HL-60 (cell line): Measurements from ENCODE around the gene RUNDC3A.

Experiments used
- DNase-seq, 2 experiments: peaks; one replicate each; pipeline ENCODE4 v3.0.0-alpha.2; 2010 to 2020; ENCODE audit warnings: low read depth in 1 of 2, low spot score in 1 of 2
- H3K27ac ChIP-seq: fragments of 250-450 bp; sonication (Bioruptor Pico); replicated peaks from 2 replicates; pipeline ENCODE4 v1.5.1; 2020; ENCODE audit warnings: mild to moderate bottlenecking, moderate library complexity
- H3K27me3 ChIP-seq: fragments of 250-450 bp; sonication (Bioruptor Pico); 2 replicates; pipeline ENCODE4 v1.5.1; 2021; ENCODE audit warnings: mild to moderate bottlenecking, moderate library complexity; ENCODE audit not compliant: insufficient read depth, poor library complexity, severe bottlenecking
- H3K4me3 ChIP-seq: replicated peaks from 2 replicates; pipeline ENCODE4 v1.5.1; 2011; ENCODE audit warnings: mild to moderate bottlenecking, control low read depth, low read length; ENCODE audit not compliant: insufficient read depth
- GABPA ChIP-seq: IDR thresholded peaks from 2 replicates; pipeline ENCODE4 v1.6.1; 2012; ENCODE audit warnings: low read depth
- POLR2AphosphoS5 ChIP-seq: IDR thresholded peaks from 2 replicates; pipeline ENCODE4 v1.6.1; 2012; ENCODE audit warnings: low read depth
- SPI1 ChIP-seq: IDR thresholded peaks from 2 replicates; pipeline ENCODE4 v1.6.1; 2012; ENCODE audit warnings: low read depth, mild to moderate bottlenecking, borderline replicate concordance
- long read RNA-seq: library from polyadenylated mRNA; unstranded; transcript quantifications from one replicate; pipeline ENCODE4 v2.0.0, GENCODE V29; 2020
- TF ChIP-seq, protein P1 (sequence below): IDR thresholded peaks from 2 replicates; pipeline ENCODE4 v1.6.1; 2012; ENCODE audit warnings: low read depth; ENCODE audit not compliant: insufficient replicate concordance
- TF ChIP-seq, protein P2 (sequence below): IDR thresholded peaks from one replicate; pipeline ENCODE4 v1.5.1; 2011; ENCODE audit warnings: low read length, control low read depth, inconsistent platforms; ENCODE audit not compliant: insufficient read depth

The RUNDC3A gene
- long read RNA-seq = 0 reads

DNA sequence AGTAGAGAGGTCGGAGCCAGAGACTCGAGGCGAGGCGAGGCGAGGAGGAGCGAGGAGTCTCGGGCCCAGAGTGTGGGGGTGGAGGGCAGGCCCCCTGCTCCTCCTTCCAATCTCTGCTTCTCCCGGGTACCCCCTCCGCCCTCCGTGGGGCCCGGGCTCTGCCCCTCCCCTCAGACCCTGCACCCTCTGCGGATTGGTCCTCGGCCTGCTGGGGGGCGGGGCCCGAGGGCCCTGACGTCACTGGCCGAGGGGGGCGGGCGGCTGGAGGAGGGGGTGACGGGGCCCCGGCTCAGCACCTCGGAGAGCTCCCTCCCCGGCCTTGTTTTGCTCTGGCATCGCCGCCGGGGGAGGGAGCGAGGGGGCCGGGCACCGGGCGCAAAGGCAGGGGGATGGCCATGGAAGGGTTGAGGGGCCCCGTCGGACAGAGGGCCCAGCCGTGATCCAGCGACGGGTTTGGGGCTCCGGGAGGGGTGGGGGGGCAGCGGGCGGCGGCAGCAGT lies at the start of gene RUNDC3A:
Gene RUNDC3A (plus strand): TSS at position 282 of the 499 bp plus-strand sequence. CDS start 232 bp downstream, outside the sequence.
- TF ChIP-seq, protein P1, sequence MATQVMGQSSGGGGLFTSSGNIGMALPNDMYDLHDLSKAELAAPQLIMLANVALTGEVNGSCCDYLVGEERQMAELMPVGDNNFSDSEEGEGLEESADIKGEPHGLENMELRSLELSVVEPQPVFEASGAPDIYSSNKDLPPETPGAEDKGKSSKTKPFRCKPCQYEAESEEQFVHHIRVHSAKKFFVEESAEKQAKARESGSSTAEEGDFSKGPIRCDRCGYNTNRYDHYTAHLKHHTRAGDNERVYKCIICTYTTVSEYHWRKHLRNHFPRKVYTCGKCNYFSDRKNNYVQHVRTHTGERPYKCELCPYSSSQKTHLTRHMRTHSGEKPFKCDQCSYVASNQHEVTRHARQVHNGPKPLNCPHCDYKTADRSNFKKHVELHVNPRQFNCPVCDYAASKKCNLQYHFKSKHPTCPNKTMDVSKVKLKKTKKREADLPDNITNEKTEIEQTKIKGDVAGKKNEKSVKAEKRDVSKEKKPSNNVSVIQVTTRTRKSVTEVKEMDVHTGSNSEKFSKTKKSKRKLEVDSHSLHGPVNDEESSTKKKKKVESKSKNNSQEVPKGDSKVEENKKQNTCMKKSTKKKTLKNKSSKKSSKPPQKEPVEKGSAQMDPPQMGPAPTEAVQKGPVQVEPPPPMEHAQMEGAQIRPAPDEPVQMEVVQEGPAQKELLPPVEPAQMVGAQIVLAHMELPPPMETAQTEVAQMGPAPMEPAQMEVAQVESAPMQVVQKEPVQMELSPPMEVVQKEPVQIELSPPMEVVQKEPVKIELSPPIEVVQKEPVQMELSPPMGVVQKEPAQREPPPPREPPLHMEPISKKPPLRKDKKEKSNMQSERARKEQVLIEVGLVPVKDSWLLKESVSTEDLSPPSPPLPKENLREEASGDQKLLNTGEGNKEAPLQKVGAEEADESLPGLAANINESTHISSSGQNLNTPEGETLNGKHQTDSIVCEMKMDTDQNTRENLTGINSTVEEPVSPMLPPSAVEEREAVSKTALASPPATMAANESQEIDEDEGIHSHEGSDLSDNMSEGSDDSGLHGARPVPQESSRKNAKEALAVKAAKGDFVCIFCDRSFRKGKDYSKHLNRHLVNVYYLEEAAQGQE = peak; percentile 96
- TF ChIP-seq, protein P2, sequence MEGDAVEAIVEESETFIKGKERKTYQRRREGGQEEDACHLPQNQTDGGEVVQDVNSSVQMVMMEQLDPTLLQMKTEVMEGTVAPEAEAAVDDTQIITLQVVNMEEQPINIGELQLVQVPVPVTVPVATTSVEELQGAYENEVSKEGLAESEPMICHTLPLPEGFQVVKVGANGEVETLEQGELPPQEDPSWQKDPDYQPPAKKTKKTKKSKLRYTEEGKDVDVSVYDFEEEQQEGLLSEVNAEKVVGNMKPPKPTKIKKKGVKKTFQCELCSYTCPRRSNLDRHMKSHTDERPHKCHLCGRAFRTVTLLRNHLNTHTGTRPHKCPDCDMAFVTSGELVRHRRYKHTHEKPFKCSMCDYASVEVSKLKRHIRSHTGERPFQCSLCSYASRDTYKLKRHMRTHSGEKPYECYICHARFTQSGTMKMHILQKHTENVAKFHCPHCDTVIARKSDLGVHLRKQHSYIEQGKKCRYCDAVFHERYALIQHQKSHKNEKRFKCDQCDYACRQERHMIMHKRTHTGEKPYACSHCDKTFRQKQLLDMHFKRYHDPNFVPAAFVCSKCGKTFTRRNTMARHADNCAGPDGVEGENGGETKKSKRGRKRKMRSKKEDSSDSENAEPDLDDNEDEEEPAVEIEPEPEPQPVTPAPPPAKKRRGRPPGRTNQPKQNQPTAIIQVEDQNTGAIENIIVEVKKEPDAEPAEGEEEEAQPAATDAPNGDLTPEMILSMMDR = no peak
- no peak within 1 kb of the TSS for H3K27ac ChIP-seq
- DNase-seq = peak in 1 of 2 experiments; percentile 38
- peak within 1 kb of the TSS; percentile 12 for H3K4me3 ChIP-seq
- peaks cover 8% of the 10 kb centered on the region for H3K27me3 ChIP-seq

DNA sequence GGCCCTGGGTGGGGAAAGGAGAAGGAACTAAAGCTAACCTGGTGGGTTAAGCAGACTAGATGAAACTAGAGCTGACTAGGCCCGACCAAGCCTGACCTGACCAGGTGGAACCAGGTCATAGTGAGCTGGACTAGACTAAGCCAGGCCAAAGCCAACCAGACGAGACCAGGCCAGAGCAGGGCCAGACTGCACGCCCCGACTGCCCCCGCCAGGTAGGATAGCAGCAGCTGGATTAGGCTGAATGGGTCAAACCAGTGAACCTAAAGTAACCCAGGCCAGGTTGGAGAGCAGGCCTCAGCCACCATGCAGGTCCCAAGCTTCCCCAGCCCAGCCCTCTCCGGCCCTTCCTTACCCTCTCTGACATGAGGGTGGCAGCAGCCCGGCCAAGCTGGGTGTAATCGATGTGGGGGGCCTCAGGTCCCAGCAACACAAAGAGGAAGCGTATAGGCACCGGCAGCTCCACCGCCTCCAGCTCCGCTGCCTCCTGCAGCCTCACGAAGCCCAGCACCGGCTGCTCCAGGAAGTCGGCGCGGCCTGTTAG lies 49.5 kb upstream of the RUNDC3A start:
- H3K27me3 ChIP-seq = no peaks in the 10 kb centered on the region
- no peak overlapping the region for H3K4me3 ChIP-seq
- TF ChIP-seq POLR2AphosphoS5 = no peak
- TF ChIP-seq GABPA = no peak
- no peak for TF ChIP-seq SPI1
- TF ChIP-seq, protein P2 = no peak
- TF ChIP-seq, protein P1 = no peak
- H3K27ac ChIP-seq = no peak overlapping the region
- DNase-seq = no peak

DNA sequence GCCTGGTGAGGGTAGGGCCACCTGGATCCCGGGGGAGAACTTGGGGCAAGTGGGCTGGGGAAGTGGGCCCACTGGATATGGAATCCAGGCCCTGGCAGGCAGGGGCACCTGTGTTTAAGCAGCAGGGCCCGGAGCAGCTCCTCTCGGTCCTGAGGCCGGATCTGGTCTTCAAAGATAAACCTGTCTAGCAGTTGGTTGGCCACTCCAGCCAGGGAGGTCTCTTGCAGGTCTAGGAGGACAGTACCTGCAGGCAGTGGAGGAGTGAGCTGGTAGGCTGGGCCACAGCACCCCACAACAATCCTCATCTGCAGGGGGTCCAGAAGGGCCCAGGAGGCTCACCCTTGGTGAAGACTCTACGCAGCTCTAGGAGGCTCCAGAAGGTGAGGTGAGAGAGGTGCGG lies 48.1 kb upstream of the RUNDC3A start:
- H3K27me3 ChIP-seq = no peaks in the 10 kb centered on the region
- H3K27ac ChIP-seq = no peak overlapping the region
- no peak for DNase-seq
- H3K4me3 ChIP-seq = no peak overlapping the region
- no peak for TF ChIP-seq POLR2AphosphoS5
- no peak for TF ChIP-seq GABPA
- TF ChIP-seq, protein P2 = no peak
- TF ChIP-seq, protein P1 = no peak
- no peak for TF ChIP-seq SPI1
